Colonic mucosa (tissue), 4 donors: ENCODE measurements around the gene EYS. TPM values are rescaled to one million over a fixed set of nuclear protein-coding genes. Genes with fewer than 3 reads are reported as not detected.

Source experiments
- DNase-seq: peaks from one replicate; pipeline ENCODE4 v3.0.0-alpha.2; 2020
- H3K27ac ChIP-seq: fragments of 200-600 bp; one replicate; pipeline ENCODE4 v1.8.0; 2021
- H3K27me3 ChIP-seq: fragments of 200-600 bp; one replicate; pipeline ENCODE4 v1.8.0; 2021
- H3K36me3 ChIP-seq: fragments of 200-600 bp; one replicate; pipeline ENCODE4 v1.8.0; 2021
- H3K4me1 ChIP-seq: fragments of 200-600 bp; one replicate; pipeline ENCODE4 v1.8.0; 2021; ENCODE audit warnings: mild to moderate bottlenecking
- H3K4me3 ChIP-seq: fragments of 200-600 bp; one replicate; pipeline ENCODE4 v1.8.0; 2021
- H3K9ac ChIP-seq, 2 donors: one replicate each; pipeline ENCODE4 v1.7.0; 2013; ENCODE audit warnings: control low read depth in 2 of 2, low read depth in 2 of 2, low read length in 2 of 2
- H3K9me3 ChIP-seq: fragments of 200-600 bp; one replicate; pipeline ENCODE4 v1.8.0; 2021
- intact Hi-C: fragments of 100-400 bp; cut with DNase I; formaldehyde crosslinking; loops from one replicate; pipeline ENCODE4 v1.14.1; 2022
- total RNA-seq, 2 donors: library from RNA; stranded (reverse); fragmentation: NEBNext Ultra II Directional in 1 of 2; extraction: Animal tissue kit (Norgen Biotek cat#: 25700) in 1 of 2; gene quantifications; one replicate each; pipeline ENCODE4 v1.2.1, GENCODE V29; 2021
- TF ChIP-seq, protein P1 (sequence below): fragments of 200-600 bp; IDR thresholded peaks from one replicate; pipeline ENCODE4 v1.8.0; 2022; ENCODE audit warnings: antibody characterized with exemption, mild to moderate bottlenecking
- donor health status: healthy.
- donor health status: DM: no; HTN: no; CAD: no.
- donor health status: DM: no; HTN: no; CAD: no.

Gene EYS
- total RNA-seq, 2 donors from 2014 or later: 0.64 to 0.82 TPM

DNA sequence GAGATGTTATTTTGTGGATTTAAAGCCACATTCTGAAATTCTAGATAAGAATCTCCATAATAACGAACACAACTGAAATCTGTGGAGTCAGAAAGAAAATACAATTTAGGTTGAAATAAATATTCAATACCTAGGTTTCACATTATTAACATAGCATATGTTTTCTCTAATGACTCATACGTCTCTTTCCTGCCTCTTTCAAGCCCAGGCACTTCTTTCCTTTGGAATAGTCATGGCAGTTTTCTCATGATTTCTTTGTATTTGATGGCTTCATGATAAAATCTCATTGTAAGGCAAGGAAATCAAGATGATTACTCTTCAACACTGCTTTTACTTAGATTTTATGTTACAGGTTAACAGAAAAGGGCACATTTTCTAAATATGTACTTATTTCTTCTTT lies 1267.8 kb downstream of the EYS start:
- TF ChIP-seq, protein P1, sequence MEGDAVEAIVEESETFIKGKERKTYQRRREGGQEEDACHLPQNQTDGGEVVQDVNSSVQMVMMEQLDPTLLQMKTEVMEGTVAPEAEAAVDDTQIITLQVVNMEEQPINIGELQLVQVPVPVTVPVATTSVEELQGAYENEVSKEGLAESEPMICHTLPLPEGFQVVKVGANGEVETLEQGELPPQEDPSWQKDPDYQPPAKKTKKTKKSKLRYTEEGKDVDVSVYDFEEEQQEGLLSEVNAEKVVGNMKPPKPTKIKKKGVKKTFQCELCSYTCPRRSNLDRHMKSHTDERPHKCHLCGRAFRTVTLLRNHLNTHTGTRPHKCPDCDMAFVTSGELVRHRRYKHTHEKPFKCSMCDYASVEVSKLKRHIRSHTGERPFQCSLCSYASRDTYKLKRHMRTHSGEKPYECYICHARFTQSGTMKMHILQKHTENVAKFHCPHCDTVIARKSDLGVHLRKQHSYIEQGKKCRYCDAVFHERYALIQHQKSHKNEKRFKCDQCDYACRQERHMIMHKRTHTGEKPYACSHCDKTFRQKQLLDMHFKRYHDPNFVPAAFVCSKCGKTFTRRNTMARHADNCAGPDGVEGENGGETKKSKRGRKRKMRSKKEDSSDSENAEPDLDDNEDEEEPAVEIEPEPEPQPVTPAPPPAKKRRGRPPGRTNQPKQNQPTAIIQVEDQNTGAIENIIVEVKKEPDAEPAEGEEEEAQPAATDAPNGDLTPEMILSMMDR: no peak
- intact Hi-C loops: no loop called here
- no peaks in the 10 kb centered on the region for H3K27me3 ChIP-seq
- H3K4me1 ChIP-seq: no peaks in the 10 kb centered on the region
- H3K9ac ChIP-seq: no peak overlapping the region
- H3K9me3 ChIP-seq: no peaks in the 10 kb centered on the region
- DNase-seq: no peak
- H3K4me3 ChIP-seq: no peak overlapping the region
- no peaks in the 10 kb centered on the region for H3K36me3 ChIP-seq
- no peak overlapping the region for H3K27ac ChIP-seq

DNA sequence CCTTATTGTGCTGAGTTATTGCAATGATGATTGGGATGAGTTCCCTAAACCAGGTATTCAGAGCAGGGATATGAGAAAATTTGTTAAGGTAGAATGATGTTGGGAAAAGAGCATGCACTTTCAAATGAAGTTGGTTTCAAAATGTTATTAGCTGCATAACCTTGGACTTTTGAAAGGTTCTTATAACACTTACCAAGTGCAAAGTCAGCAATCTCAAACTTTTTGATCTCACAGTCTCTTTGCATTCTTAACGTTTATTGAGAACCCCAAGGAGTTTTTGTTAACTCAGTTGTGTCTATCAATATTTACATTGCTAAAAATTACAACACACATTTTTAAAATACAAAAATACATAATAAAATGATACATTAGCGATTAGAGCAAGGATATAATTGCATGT lies 1269.0 kb downstream of the EYS start:
- intact Hi-C loops: no loop called here
- Histone ChIP-seq H3K27me3 (no peaks in the 10 kb centered on the region), H3K4me3 (no peak overlapping the region), H3K27ac (no peak overlapping the region), H3K4me1 (no peaks in the 10 kb centered on the region), H3K9ac (no peak overlapping the region), H3K36me3 (no peaks in the 10 kb centered on the region), H3K9me3 (no peaks in the 10 kb centered on the region)
- TF ChIP-seq, protein P1: no peak
- DNase-seq: no peak

- DNase-seq: no peak
- H3K27me3 ChIP-seq: no peaks in the 10 kb centered on the region
- TF ChIP-seq, protein P1: no peak
- H3K4me3 ChIP-seq: no peak overlapping the region
- H3K9ac ChIP-seq: no peak overlapping the region
- H3K27ac ChIP-seq: no peak overlapping the region
- no peaks in the 10 kb centered on the region for H3K36me3 ChIP-seq
- intact Hi-C loops: no loop called here
- H3K4me1 ChIP-seq: no peaks in the 10 kb centered on the region
- no peaks in the 10 kb centered on the region for H3K9me3 ChIP-seq
These were observed 1277.1 kb downstream of the EYS start for GRCh38 chr6:64429926-64430325.

DNA sequence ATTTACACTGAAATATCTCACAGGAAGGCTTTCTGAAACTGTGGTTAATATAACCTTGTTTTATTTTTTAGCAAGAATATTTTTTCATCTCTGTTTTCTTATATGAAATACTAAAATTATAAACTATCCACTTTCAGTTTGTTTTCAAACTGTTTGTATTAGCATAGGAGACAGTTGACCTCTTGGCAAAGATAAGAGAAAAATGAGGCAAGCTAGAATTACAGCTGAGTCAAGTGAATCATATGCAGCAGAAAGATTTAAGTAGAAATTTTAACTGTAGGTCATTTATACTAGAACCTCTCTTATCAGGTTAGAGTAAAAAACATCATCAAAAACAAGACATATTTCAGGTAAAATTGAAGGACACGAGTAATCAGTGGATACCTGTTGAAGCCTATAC lies 1278.8 kb downstream of the EYS start:
- H3K9ac ChIP-seq: no peak overlapping the region
- no peak for DNase-seq
- no peaks in the 10 kb centered on the region for H3K36me3 ChIP-seq
- intact Hi-C loops: no loop called here
- H3K27me3 ChIP-seq: no peaks in the 10 kb centered on the region
- no peaks in the 10 kb centered on the region for H3K4me1 ChIP-seq
- H3K4me3 ChIP-seq: no peak overlapping the region
- H3K27ac ChIP-seq: no peak overlapping the region
- no peaks in the 10 kb centered on the region for H3K9me3 ChIP-seq
- TF ChIP-seq, protein P1: no peak

GRCh38 chr6:64415926-64416325 lies 1291.1 kb downstream of the EYS start:
- Histone ChIP-seq H3K27ac (no peak overlapping the region), H3K27me3 (no peaks in the 10 kb centered on the region), H3K4me3 (no peak overlapping the region), H3K9ac (no peak overlapping the region), H3K9me3 (no peaks in the 10 kb centered on the region), H3K4me1 (no peaks in the 10 kb centered on the region), H3K36me3 (no peaks in the 10 kb centered on the region)
- TF ChIP-seq, protein P1: no peak
- intact Hi-C loops: no loop called here
- DNase-seq: no peak

- no peak overlapping the region for H3K27ac ChIP-seq
- H3K4me3 ChIP-seq: no peak overlapping the region
- intact Hi-C loops: no loop called here
- H3K9ac ChIP-seq: no peak overlapping the region
- TF ChIP-seq, protein P1: no peak
- no peaks in the 10 kb centered on the region for H3K4me1 ChIP-seq
- no peaks in the 10 kb centered on the region for H3K36me3 ChIP-seq
- H3K9me3 ChIP-seq: no peaks in the 10 kb centered on the region
- no peak for DNase-seq
- no peaks in the 10 kb centered on the region for H3K27me3 ChIP-seq
These were observed 1295.8 kb downstream of the EYS start for GRCh38 chr6:64411226-64411625.
